Measurements from ENCODE around the gene TLCD3B. TPM values are rescaled to one million over a fixed set of nuclear protein-coding genes. Genes with fewer than 3 reads are reported as not detected.

The TLCD3B gene
- total RNA-seq: not detected

DNA sequence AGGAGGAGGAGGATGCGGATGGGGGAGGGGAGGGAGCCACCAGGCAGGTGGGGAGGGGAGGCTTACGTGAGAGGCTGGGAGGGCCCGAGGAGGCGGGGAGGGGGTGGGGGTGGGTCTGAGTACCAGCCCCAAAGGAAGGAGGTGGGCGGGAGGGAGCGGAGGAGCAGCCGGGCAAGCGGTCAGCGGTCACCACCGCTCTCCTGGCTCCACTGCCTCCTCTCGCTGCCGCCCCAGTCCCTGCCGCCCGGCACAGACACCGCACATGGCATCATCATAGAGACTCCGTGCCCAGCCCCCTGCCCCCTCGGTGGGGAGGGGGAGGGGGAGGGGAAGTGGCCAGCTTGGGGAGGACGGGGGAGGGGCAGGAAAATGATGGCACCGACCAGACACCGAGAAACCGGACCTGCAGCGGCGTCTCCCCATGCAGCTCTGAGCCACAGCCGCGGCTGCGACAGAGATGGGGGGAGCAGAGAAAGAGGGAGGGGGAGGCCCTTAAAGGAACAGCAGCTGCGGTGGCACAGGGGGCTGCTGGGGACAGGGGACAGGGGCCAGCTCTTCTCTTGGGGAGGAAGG lies at the start of gene TLCD3B:
Gene TLCD3B, minus strand, starts transcription at position 431 of the 573 bp plus-strand sequence. CDS start 744 bp downstream, outside the sequence.
- no peak for DNase-seq (ENCODE audit: low spot score)

GRCh38 chr16:30079480-30079879 lies 48.4 kb upstream of the TLCD3B start:
- DNase-seq (ENCODE audit: low spot score): no peak

DNA sequence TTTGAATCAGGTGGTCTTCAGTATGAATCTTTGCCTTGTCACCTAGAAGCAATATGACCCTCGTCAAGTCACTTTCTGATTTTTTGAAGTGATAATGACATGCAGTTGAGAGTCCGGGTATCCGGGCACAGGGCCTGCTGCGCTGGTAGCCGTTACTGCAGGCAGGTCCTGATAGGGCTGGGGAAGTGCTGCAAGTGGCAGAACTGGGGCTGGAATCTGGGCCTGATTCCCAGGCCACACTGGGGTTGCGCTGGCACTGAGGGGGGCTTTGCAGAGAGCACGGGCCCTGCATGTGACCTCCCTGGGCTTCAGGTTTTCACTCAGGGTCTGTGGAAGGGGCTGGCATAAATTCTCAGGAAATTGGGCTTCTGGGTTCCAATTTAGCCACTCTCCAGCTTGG lies 47.7 kb upstream of the TLCD3B start:
- DNase-seq (ENCODE audit: low spot score): no peak

DNA sequence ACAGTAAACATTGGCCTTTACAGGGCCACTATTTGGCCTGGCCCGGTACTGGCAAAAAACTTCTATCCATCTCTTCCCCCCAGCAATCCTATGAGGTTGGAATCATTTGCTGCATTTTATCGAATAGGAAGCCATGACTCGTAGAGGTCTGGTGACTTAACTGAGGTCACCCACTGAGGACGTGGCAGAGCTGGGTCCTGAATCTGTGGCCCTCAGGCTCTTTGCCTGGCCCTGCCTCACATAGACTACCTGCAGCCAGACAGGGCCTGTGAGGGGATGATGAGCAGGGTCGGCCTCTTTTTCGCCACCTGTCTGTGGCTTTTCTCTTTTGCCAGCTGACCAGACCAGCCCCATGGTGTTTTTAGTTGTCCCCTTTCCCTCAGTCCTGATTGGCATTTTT lies 46.6 kb upstream of the TLCD3B start:
- DNase-seq (ENCODE audit: low spot score): no peak

DNA sequence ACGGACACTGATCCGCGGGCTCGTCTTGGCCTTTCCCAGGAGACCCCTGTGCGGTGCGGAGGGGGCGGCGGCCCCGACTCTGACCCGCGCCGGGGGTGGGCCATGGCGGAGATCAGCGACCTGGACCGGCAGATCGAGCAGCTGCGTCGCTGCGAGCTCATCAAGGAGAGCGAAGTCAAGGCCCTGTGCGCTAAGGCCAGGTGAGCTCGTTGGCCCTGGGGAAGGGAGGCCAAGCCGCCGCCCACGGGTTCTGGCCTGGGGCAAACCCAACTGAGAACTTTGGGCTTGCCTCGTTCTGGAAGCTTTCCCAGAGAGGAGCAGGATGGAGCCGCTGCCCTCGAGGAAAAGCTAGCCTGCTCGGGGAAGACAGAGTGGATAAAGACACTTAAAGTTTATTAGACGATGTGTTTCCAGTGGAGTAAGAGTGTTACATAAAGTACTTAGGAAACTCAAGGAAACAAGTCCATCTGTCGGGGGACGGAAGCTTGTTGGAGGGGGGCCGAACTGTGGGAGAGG lies 45.3 kb upstream of the TLCD3B start:
- no peak for DNase-seq (ENCODE audit: low spot score)

GRCh38 chr16:30075503-30076275 lies 44.6 kb upstream of the TLCD3B start, which contains the start of gene PPP4C:
Gene PPP4C (plus strand): TSS chr16:30075994. CDS start chr16:30076378, 384 bp downstream.
- DNase-seq (ENCODE audit: low spot score): peak; percentile 91

DNA sequence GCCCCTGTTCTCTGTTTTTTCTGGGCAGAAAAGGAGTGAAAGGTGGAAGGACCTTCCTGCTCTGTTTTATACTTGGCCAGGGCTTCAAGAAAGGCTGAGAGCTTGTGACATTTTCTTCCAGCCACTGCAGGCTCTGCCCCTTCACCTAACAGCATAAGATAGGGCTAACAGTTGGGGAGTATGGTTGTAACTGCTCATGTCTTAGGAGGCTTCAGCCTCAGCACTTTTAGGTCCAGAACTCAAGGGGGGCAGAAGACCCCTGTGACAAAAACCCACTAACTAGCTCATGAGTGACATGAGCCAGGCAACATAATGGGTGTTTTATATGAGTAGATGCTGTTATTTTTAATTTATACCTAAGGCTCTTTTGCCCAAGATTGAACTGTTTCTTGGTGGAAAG lies 39.4 kb upstream of the TLCD3B start:
- no peak for DNase-seq (ENCODE audit: low spot score)

DNA sequence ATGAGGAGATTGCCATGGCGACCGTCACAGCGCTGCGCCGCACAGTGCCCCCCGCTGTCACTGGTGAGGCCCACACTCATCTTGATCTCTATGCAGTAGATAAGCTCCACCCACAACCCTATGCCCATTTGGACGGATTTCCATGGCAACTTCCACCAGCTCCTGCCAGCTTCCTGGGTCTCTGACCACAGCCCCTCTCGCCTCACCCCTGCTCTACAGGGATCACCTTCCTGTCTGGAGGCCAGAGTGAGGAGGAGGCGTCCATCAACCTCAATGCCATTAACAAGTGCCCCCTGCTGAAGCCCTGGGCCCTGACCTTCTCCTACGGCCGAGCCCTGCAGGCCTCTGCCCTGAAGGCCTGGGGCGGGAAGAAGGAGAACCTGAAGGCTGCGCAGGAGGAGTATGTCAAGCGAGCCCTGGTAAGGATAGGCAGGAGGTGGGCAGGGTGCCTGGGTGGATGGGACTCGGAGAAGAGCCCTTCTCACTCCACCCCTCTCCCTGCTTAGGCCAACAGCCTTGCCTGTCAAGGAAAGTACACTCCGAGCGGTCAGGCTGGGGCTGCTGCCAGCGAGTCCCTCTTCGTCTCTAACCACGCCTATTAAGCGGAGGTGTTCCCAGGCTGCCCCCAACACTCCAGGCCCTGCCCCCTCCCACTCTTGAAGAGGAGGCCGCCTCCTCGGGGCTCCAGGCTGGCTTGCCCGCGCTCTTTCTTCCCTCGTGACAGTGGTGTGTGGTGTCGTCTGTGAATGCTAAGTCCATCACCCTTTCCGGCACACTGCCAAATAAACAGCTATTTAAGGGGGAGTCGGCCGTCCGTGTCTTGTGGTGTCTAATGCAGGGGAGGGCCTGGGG lies 38.8 kb upstream of the TLCD3B start:
- DNase-seq (ENCODE audit: low spot score): no peak

- DNase-seq (ENCODE audit: low spot score): no peak
Observed at GRCh38 chr16:30068750-30069610, 37.9 kb upstream of the TLCD3B start.

DNA sequence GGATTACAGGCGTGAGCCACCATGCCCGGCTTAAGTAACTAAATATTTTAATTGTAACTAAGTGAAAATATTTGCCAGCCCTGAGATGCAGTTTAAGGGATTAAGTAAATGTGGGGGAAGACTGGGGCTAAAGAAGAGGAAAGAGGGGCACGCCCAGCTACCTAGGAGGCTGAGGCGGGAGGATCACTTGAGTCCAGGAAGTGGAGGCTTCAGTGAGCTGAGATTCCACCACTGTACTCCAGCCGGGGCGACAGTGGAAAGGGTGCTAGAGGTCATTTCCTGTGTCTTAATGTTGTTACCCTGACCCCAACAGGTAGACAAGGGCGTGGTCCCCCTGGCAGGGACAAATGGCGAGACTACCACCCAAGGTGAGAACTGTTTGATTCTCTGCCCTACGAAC lies 37.3 kb upstream of the TLCD3B start:
- DNase-seq (ENCODE audit: low spot score): no peak

GRCh38 chr16:30067584-30067916 lies 36.5 kb upstream of the TLCD3B start:
- no peak for DNase-seq (ENCODE audit: low spot score)

DNA sequence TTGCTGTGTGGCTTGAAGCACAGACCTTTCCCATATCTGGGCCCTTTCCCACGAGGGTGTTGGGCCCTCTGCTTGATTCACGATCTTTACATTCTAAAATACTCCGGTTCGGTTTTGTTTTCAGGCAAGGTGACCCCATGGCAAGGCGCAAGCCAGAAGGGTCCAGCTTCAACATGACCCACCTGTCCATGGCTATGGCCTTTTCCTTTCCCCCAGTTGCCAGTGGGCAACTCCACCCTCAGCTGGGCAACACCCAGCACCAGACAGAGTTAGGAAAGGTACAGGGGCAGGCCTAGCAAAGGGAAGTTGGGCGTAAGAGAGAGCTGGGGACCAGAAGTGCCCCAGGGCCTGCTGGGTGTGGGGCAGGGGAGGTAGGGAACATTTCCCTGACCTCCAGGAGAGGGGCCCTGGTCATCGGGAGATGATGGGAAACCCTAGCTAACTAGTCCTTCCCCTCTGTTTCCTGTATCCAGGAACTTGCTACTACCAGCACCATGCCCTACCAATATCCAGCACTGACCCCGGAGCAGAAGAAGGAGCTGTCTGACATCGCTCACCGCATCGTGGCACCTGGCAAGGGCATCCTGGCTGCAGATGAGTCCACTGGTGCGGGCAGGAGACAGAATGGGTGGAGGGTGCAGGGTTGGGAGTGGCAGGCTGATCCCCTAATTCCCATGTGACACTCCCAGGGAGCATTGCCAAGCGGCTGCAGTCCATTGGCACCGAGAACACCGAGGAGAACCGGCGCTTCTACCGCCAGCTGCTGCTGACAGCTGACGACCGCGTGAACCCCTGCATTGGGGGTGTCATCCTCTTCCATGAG lies 35.9 kb upstream of the TLCD3B start:
- DNase-seq (ENCODE audit: low spot score): no peak

DNA sequence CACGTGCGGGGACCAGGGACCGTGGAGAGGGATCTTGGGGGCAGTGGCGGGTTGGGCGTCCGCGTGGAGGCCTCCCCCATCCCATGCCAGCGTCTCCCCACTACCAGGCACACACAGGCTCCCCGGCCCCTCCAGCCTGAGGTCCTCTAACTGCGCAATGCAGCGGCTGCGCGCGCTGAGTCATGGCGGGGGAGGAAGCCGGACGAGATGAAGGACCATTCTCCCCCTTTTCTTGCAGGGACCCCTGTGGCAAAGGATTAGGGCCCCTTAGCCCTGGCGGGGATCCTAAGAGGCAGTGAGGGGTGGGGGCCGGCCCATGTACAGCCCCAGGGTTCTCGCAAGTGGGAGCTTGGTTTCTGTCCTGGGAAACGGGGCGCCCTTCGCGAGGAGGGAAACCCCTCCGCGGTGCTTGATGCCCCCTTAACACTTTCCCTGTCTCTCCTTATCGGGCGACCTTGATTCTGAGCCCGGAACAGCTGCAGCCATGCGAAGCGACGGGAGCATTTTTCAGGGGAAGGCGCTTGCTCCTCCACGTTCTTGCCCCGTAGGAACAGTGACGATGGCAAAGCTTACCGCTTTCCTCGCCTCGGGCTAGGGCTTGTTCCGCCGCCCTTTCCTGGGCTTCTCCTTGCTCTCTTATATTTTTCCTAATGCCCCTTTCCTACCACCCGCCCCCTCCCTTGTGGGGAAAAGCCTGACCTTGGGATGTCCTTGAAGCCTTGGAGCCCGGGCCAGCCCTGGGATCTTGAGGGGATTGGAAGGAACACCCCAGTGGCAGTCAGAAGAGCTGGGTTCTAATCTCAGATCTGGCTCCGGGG lies 35.1 kb upstream of the TLCD3B start:
- DNase-seq (ENCODE audit: low spot score): no peak

- DNase-seq (ENCODE audit: low spot score): peak; percentile 98
Observed at GRCh38 chr16:30065102-30065942, 34.3 kb upstream of the TLCD3B start, which contains the start of gene ALDOA. Gene ALDOA (plus strand): TSS chr16:30065760. CDS start chr16:30066898, 1,138 bp downstream.

DNA sequence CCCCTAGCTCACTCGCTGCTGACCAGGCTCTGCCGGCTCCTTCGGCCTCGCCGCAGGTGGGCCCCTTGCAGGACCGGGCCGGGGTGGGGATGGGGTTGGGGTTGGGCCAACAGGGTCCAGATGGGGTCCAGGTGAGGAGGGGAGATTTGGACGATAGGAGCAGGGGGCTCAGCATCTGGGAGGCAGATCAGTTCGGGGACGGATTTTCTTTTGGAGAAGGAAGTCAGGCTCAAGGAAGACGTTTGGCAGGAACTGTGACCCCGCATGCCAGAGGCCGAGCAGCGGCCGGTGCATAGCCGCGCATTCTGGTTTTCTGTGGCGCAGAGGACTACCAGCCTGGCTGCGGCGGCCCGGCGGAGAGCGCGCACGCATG lies 33.6 kb upstream of the TLCD3B start:
- DNase-seq (ENCODE audit: low spot score): no peak

GRCh38 chr16:30063893-30064728 lies 33.0 kb upstream of the TLCD3B start:
- peak; percentile 74 for DNase-seq (ENCODE audit: low spot score)

DNA sequence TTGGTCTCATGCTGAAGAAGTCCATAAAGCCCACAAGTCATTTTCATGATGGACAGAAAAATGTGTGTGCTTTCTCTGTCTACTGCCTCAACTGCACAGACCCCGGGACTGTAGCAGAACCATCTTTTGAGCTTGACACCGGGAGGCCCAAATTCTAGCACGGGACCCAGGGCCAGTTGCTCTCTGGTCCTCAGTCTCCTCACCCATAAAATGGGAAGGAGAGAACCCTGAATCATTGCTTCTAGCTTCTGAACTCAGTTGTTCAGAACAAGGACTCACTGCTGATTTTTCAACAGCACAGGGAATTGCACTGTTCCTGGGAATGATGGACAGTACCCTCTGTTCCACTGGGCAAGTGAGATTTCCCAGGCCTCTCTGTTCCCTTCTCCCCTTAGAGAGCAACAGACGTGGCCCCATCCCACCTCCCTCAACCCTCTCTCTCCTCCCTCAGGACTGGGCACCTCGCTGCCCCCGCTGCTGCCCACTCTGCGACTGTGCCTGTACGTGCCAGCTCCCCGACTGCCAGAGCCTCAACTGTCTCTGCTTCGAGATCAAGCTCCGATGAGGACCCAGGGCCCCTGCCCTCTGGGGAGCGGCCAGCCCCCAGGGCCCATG lies 32.3 kb upstream of the TLCD3B start:
- no peak for DNase-seq (ENCODE audit: low spot score)

All from mucosa of gallbladder (tissue), 1 donor.